ENCODE data around the gene MYOM3.

- TF ChIP-seq FOS (IDR thresholded peaks at IDR 0.05; ENCODE audit: low read depth, low read length), result no peak
- no peak for TF ChIP-seq MAZ (IDR thresholded peaks at IDR 0.05; ENCODE audit: borderline replicate concordance, low read depth, low read length)
- TF ChIP-seq SMC3 (IDR thresholded peaks at IDR 0.05; ENCODE audit: low read depth, low read length), result no peak
- TF ChIP-seq CTCF (conservative IDR thresholded peaks at IDR 0.05; ENCODE audit: low read depth, low read length), result no peak
- TF ChIP-seq RFX5 (IDR thresholded peaks at IDR 0.05; ENCODE audit: low read depth, low read length), result no peak
Measured at GRCh38 chr1:24089027-24089742, 22.8 kb downstream of the MYOM3 start.
